Renal pelvis (tissue), 4 donors: ENCODE results near the gene MEOX1. TPM values are rescaled to one million over a fixed set of nuclear protein-coding genes. Genes with fewer than 3 reads are reported as not detected.
"Not testable (repeated sequence)": the region's sequence is repeated elsewhere in the genome, so short reads cannot be mapped to it uniquely, and the experiment has no call there.

Experiments
- DNase-seq: peaks from one replicate; pipeline ENCODE4 v3.0.0-alpha.2; 2013
- polyA plus RNA-seq, 3 donors: library from polyadenylated mRNA; unstranded; fragments of 120-200 nt; gene quantifications; one replicate each; pipeline ENCODE4 v1.2.1, GENCODE V29; 2013; ENCODE audit not compliant: insufficient read length in 3 of 3

MEOX1 gene
- polyA plus RNA-seq, 3 donors = 5.8 to 16.1 (median 15.8) TPM

DNA sequence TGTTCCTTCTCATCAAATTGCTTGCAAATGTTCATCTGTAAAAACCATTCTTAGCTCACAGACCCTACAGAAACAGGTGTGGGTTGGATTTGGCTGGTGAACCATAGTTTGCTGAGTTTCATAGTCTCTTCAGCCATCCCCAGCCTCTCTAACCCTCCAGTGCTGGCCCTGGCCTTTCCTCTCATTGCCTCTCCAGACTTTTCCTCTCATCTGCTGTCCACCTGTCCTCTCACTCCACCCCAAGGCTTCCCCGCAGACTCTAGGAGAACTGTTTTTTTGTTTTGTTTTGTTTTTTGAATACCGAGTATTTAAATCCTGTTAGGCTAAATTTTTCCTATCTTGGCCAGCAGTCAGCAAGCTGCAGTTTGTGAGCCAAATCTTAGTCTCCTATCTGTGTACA is 41.1 kb downstream of the MEOX1 start:
- DNase-seq = no peak

DNA sequence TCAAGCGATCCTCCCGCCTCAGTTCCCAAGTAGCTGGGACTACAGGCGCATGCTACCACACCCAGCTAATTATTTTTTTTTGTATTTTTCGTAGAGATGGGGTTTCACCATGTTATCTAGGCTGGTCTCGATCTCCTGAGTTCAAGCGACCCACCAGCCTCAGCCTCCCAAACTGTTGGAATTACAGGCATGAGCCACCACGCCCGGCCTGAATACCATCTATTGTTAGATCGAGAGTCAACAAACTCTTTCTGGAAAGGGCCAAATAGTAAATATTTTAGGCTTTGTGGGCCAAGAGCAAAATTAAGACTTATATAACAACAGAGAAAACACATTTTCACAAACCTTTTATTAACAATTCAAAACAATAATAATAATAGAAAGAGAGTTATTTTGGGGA is 41.6 kb downstream of the MEOX1 start:
- no peak for DNase-seq

DNA sequence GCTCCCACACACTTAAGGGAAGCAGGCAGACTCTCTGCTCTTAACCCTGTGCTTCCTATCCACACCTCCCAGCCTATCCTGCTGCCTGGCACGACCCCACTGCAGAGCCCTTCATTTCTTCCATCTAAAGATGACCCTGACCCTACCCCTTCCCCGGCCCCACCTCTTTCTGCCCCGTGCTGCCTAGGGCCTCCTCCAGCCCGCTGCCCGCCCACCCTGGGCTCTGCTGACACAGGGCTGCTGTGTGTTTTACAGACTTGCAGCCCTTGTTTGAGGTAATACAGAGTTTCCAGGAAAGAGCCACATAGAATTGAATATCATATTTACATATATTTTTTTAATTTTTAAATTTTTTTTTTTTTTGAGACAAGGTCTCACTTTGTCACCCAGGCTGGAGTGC is 42.0 kb downstream of the MEOX1 start:
- DNase-seq = no peak

DNA sequence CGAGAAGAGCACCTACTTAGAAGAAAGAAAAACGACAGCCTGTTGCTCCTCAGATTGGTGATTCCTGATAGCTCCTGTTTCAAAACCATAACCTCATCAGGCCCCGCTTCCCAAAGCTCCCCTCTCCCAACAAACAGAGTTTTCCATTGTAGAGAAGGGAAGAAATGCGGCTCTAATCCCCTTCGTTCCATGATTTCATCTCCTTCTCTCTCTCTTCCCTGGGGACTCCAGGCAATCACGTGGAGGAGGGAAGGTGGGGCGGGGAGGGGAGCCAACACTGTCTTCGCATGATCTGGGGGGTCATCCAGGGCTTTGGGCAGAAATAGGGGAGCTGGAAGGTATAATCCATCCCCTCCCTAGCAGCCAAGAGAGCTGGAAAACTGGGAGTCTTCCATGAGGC is 43.4 kb downstream of the MEOX1 start:
- no peak for DNase-seq

DNA sequence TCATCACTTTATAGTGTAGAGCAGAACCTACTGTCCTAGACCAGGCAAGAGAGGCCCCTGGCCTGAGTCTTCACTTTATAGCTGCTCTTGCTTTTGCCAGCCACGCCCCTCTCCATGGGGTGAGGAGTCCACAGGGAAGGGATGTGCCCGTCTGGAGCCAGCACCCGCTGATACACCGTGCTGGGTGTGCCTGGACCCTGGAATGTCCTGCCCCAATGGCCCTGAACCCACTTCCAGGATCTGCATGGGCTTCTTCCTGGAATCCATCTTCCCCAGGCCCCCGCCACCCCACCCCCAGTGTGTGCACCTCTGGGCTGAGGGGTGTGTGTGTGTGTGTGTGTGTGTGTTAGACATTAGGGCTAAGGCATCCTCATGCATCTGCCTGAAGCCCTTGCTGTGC is 44.9 kb downstream of the MEOX1 start:
- DNase-seq = no peak

DNA sequence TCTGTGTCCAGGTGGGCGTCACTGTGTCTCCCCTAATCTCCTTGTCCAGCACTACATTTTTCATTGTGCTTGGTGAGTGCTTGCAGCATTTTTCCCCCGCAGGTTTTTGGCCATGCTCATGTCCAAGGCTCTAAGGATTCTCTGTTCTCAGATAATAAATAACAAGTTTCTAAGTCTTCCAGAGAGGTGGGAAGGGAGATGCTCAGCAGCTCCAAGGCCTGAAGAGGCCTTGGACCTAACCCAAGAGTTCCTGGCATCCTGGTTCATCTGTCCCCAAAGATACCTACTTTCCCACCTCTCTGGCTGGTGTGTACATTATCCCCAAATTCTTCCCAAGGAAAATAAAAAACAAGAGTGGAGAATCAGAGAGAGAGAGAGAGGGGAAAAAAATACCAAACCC is 45.3 kb downstream of the MEOX1 start:
- no peak for DNase-seq

DNA sequence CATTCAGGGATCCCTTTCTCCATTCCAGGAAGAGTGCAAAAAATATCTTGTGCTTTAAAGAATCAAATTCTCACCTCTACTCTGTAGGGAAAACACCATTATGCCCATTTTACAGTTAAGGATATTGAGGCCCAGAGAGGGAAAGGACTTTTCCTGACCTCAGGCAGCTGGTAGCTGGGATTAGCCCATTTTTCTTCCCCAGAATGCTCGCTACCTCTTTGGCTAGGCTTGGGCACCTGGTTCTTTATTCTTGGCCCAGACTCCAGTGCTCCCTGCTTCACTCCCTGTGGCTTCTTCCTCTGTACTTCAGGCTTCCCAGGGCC is 45.7 kb downstream of the MEOX1 start:
- DNase-seq = no peak

DNA sequence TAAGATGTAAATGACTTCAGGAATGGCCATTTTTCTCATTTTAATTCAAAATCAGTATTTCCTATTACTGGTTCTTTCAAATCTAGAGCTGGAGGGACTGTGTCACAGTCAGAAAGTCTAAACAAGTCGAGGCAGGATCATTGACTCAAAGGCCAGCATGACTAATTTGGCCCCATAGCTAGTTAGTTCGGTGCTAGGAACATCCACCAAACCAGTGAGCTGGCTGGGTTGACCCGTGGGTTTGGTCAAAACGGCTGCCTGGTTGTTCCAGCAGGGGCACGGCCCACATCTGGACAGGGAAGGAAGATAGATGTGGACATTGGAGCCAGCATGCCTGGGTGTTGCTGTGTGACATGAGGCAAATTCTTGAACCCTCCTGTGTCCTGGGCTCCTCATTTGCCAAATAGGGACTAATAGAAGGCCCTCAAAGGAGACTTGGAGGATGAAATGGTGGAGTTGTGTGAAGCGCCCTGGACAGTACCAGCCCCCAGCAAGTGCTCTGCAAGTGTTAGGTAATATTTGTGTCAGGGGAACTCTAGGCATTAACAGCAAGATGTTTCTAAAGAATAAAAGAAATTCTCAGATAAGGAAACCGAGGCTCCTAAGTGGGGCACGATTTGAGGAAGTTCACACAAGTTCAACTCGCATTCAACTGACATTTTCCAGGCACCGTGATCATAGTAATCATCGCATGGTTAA is 46.2 kb downstream of the MEOX1 start:
- no peak for DNase-seq

DNA sequence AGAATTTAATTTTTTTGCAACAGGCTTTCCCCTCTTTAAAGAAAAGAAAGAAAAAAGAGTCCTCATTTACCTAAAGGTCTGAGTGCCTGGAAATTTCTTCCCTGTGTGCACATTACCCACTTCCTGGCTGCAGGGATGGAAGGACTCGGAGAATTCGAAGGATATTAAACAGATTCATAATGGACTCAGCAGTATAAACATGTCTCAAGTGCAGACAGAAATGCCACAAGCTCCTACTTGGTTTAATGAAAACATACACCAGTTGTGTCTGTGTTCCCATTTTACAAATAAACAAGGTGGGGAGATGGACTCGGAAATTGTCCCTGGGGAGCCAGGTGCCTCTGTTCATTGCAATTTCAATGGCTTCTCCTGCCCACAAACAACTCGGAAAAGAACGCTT is 47.2 kb downstream of the MEOX1 start:
- DNase-seq = no peak

DNA sequence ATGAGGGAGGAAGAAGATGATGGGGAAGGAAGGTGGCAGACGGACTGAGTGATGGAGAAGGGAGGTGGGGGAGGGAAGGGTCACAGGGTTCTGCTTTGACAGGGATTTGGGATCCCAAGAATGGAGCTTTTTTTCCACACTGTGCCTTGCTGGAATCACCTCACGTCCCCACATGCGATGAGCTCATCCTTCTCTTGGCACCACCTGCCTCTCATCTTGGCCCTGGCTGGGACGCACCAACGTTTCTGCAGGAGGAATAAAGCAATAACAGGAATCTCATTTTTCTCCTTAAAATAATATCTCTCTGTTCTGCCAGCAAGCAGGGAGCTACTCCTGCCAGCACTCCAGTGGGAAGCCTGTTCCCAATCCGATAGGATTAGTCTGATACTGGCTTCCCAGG is 47.8 kb downstream of the MEOX1 start:
- no peak for DNase-seq

DNA sequence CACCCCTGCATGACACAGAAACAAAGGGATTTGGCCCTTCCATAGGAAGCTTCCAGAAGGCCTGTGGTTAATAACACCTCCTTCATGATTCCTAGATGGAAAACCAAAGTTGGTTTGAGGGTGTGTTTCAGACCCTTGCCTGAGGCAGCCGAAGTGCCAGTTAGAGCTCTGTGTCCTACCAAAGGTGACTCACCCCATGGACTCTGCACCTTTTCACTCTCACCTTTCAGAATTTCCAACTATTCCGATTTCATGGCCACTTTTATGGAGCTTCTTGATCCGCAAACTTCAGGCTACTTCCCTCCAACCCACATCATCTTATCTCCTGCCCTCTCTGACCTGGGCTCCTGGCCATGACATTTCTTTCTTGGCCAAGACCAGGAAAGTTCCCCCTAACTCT is 49.2 kb downstream of the MEOX1 start:
- DNase-seq = no peak

DNA sequence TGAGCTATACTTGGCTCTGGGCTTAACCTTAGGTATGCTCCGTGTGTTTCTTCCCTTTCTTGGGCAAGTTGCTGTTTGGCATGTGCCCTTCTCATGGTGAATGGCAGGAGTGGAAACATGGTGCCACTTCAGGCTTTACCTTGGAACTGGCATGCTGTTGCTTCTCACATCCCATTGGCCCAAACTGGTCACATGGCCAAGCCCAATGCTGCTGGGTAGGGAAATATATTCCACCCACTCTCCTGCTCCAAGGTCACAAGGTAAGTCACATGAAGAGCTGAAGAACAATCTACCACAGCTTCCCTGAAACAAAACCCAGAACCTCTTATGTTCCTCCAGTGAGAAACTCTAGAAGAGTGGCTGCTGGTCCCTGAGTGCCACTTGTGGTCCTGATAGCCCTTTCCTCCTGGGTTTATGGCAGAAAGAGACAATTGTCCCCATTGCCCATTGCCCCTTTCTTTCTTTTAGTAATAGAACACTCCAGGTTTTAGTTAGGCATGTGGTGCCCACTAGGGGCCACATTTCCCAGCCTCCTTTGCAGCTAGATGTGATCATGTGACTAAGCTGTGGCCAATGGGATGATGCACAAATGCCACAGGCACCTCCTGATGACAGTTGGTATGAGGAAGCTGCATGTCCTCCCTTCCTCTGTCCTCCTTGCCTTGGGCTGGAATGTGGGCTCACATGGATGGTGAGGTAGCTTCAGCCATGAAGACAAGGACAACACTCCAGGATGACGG is 50.3 kb downstream of the MEOX1 start:
- DNase-seq = no peak

DNA sequence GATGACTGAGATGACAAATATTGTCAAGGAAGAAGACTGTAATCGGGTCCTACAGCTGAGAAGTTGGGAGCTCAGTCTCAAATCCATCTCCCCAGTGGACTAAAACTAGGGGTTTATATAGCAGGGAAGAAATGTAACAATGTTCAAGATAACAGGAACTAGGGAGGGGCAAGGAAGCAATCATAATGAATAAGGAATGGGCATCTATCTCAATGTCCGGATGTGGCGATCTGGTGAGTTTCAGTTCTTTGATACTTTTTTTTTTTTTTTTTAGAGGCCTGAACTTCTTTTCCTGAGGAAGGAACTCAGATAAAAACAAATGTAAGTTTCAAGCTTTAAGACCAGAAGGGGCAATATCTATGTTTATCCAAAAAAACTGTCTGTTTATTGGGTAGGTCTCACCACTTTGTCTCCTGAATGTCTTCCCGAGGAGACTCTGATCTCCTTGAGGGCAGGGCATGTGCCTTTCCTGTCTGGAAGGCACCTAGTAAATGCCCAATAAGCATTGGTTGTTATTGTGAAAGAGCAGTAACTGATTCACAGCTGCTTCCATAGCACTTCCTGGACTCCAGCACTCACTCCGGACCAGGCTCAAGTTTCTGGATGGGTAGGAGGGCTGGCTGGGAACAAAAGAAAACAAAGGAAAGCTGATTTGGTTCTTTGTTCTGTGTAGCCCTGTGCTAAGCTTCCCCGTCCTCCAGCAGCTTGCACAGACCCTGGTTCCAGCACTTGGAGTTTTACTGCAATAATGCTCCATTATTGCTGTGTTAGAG is 51.9 kb downstream of the MEOX1 start:
- DNase-seq = no peak

DNA sequence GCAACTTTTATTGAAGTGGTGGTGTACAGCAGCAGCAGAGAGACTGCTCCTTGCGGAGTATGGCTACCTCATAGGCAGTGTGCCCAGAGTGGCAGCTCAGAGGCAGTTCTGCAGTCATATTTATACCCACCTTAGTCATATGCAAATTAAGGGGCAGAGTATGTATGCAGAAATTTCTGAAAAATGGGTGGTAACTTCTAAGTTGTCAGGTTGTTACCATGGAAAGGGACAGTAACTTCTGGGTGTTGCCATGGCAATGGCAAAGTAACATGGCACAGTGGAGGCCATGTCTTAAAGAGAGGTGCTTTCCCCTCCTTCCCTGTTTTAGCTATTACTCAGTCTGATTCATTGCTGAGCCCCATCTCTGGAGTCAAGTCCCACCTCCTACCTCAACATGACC is 53.4 kb downstream of the MEOX1 start:
- no peak for DNase-seq

DNA sequence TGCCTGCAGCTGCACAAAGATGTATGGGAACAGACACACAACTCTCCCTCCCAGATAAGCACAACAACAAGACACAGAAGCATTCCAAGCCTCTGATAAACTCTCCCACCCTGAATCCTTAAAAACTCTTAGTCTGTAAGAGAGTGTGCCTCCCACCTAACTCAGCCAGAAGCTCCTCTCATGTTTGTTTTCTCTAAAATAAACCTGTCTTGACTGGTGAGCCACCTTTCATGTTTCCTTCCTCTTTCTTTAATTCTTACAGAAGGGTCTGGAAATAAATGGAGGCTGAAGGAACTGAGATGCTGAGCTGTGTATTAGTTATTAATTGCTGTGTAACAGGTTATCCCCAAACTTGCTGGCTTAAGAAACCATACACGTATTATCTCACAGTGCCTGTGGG is 57.2 kb downstream of the MEOX1 start:
- DNase-seq = no peak

DNA sequence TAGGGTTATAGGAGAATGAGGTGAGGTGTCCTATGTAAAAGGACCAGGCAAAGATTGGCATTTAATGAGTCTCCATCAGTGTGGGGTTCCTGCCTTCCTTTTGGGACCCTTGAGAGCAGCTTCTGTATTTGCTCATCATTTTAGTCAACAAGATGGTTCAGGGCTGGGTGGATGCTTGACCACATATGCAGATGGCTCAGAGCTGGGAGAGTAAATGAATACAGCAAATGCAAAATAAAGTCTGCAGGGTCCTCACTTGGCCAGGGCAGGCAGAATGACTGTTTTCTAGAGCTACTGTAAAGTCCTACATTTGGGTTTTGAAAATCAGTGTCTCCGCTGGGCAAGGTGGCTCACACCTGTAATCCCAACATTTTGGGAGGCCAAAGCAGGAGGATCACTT is 58.4 kb downstream of the MEOX1 start:
- no peak for DNase-seq

DNA sequence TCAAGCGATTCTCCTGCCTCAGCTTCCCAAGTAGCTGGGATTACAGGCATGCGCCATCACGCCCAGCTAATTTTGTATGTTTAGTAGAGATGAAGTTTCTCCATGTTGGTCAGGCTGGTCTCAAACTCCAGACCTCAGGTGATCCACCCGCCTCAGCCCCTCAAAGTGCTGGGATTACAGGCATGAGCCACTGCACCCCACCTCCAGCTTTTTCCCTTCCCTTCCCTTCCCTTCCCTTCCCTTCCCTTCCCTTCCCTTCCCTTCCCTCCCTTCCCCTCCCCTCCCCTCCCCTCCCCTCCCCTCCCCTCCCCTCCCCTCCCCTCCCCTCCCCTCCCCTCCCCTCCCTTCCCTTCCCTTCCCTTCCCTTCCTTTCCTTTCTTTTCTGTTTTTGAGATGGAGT is 59.2 kb downstream of the MEOX1 start:
- DNase-seq = not testable (repeated sequence)

DNA sequence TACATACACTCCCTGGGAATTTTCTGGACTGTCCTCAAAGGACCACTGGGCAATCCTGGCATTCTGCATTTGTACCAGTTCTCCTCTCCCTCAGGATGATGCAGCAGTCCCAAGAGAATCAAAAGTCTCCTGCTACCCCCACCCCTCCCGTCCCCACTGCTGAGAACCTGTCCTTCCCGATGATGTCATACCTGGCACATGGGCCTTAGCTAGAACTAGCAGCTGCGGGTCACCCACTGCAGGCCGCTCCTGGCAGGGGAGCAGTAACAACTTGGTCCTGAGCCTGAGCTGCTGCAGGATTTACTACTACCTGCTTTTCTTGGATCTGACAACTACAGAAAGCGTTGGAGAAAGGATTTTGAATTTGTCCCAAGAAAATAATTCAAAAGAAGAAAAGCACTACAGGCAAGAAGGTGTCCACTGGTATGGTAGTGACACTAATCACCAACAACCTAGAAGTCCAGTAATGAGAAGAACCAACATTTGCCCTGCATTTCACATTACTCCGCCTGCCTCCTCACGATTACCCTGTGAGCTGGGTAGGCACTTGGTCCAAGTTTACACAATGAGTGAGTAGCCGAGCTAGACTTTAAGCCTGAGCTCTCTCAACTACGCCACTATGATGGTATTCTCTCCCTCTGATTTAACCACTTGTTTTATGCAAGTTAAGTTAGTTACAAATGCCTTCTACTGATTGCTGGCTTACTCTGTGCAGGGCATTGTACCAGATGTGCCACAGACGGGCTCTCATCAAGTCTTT is 60.3 kb downstream of the MEOX1 start:
- no peak for DNase-seq

DNA sequence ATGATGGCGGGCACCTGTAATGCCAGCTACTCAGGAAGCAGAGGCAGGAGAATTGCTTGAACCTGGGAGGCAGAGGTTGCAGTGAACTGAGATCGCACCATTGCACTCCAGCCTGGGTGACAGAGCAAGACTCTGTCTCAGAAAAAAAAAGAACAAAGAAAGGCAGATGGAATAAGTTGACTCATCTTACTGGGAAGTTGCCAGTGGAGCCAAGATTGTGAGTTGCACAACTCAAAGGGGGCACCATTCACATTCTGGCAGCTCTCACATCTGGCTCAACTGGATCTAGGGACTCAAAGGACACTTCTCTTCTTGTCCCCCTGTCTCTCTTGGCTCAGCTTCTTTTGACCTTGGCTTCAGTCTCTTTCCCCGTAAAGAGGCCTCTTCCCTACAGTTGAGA is 61.9 kb downstream of the MEOX1 start:
- DNase-seq = no peak

DNA sequence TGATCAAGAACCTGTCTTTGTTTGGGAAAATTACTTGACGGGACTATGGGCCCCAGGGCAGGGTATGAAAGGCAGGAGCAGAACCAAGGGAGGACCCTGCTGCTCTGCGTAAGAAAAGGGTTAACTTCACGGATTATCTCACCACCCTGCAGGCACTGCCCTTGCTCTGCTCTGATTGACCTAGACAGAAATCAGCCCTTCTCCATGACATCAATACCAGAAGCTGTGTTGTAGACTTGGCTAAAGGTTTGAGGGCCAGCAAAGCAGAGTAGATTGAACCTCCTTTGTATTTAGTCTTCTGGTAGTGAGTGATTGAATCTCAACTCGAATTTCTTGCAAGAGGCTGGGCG is 62.7 kb downstream of the MEOX1 start:
- no peak for DNase-seq

DNA sequence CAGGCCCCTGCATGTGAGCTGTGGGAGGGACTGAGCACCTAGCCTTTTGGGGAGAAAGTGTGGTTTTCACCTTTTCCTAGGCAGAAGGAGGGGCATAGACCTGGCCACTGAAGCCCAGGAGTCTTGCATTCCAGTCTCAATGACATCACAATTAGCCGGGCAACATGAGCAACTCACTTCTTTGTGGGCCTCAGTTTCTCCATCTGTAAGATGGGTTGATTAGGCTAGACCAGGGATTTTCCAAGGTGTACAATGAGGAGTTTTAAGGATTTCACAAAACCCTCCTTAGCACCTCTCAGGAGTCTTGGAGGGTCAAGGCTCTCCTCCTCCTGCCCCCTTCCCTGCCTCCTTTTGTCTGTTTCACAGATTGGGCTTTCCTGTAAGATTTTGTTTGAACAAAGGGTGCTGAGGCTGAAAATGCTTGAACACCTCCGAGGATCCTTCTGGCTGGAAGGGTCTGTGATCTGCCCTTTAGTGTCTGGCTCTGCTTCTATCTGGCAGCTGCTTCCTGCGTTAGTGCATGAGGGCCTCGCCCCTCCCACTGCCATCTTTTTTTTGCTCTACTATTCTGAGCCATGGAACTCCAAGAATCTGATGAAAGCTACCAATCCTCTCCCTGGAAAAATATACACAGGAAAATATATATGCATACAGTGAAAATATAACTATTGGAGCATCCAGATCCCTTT is 63.2 kb downstream of the MEOX1 start:
- no peak for DNase-seq
